B cell (primary cell): ENCODE measurements around the gene EIF2A. TPM values are rescaled to one million over a fixed set of nuclear protein-coding genes. Genes with fewer than 3 reads are reported as not detected.

Source experiments
- ATAC-seq: fragments of 200-7000 bp; cut with Tn5 transposase; one replicate; pipeline ENCODE4 v1.10.0; 2021; ENCODE audit warnings: low read depth, mild to moderate bottlenecking, moderate number of reproducible peaks, moderate library complexity
- CTCF ChIA-PET: fragments of 350-600 bp; sonication (Branson Sonifier 250); formaldehyde crosslinking; loops from one replicate; lab custom pipeline; 2021; ENCODE audit warnings: antibody characterized with exemption, inconsistent platforms; lab: Charles Lee
- POLR2A ChIA-PET: fragments of 350-600 bp; sonication (Branson Sonifier 250); formaldehyde crosslinking; loops from one replicate; lab custom pipeline; 2021; ENCODE audit warnings: antibody characterized with exemption; lab: Charles Lee
- DNase-seq: peaks from one replicate; pipeline ENCODE4 v3.0.0; 2013
- H2AFZ ChIP-seq: 2 replicates; pipeline ENCODE4 v1.6.1; 2012; ENCODE audit warnings: mild to moderate bottlenecking, low read depth, low read length; ENCODE audit not compliant: insufficient read depth, poor library complexity, severe bottlenecking
- H3K27ac ChIP-seq, 2 donors: 1 replicate in 1 of 2; 2 replicates in 1 of 2; pipeline ENCODE4 v1.5.1; 2012 to 2013; ENCODE audit warnings: low read length in 2 of 2, mild to moderate bottlenecking in 2 of 2, moderate library complexity in 1 of 2
- H3K27me3 ChIP-seq, 4 experiments: fragments of 200-600 bp in 1 of 4; sonication (generic) in 1 of 4; replicated peaks in 1 of 4; 1 replicate in 2 of 4; 2 replicates in 2 of 4; pipeline versions ENCODE4 v1.6.1 to v1.7.0; 2013 to 2016; ENCODE audit warnings: low read length in 3 of 4, mild to moderate bottlenecking in 2 of 4, mixed read lengths in 1 of 4, moderate library complexity in 1 of 4; ENCODE audit not compliant: insufficient read depth in 4 of 4, control insufficient read depth in 3 of 4; ENCODE audit errors: control extremely low read depth in 1 of 4
- H3K36me3 ChIP-seq, 2 experiments: replicated peaks in 1 of 2; 1 replicate in 1 of 2; 2 replicates in 1 of 2; pipeline versions ENCODE4 v1.6.1 to v1.7.1; 2013; ENCODE audit warnings: low read length in 1 of 2; ENCODE audit not compliant: insufficient read depth in 2 of 2, control insufficient read depth in 1 of 2; ENCODE audit errors: control extremely low read depth in 1 of 2, extremely low read depth in 1 of 2
- H3K4me1 ChIP-seq, 2 donors: fragments of 200-600 bp in 1 of 2; sonication (generic) in 1 of 2; 1 replicate in 1 of 2; 2 replicates in 1 of 2; pipeline versions ENCODE4 v1.5.1 to v1.6.1; 2013 to 2017; ENCODE audit warnings: low read length in 2 of 2; ENCODE audit not compliant: control insufficient read depth in 2 of 2, insufficient read depth in 2 of 2
- H3K4me2 ChIP-seq: replicated peaks from 2 replicates; pipeline ENCODE3; 2012; ENCODE audit warnings: mild to moderate bottlenecking, low read depth, low read length; ENCODE audit not compliant: poor library complexity, severe bottlenecking
- H3K4me3 ChIP-seq, 5 experiments: fragments of 200-600 bp in 1 of 5; sonication (generic) in 1 of 5; 1 replicate in 3 of 5; 2 replicates in 2 of 5; pipeline versions ENCODE4 v1.5.1 to v1.7.0; 2011 to 2016; ENCODE audit warnings: low read length in 4 of 5, mild to moderate bottlenecking in 4 of 5, low read depth in 2 of 5, control low read depth in 1 of 5, moderate library complexity in 1 of 5; ENCODE audit not compliant: insufficient read depth in 1 of 5; ENCODE audit errors: control extremely low read depth in 1 of 5, extremely low read depth in 1 of 5
- H3K79me2 ChIP-seq: fragments of 200-600 bp; sonication (generic); one replicate; pipeline ENCODE4 v1.6.0; 2016; ENCODE audit warnings: low read length; ENCODE audit not compliant: control insufficient read depth, insufficient read depth
- H3K9ac ChIP-seq: fragments of 200-600 bp; sonication (generic); 2 replicates; pipeline ENCODE4 v1.6.1; 2017; ENCODE audit warnings: mild to moderate bottlenecking, low read length, moderate library complexity
- H3K9me3 ChIP-seq, 3 donors: one replicate each; pipeline versions ENCODE4 v1.6.1 to v1.7.1; 2013; ENCODE audit warnings: low read length in 2 of 3; ENCODE audit not compliant: control insufficient read depth in 2 of 3, insufficient read depth in 1 of 3; ENCODE audit errors: control extremely low read depth in 1 of 3
- H4K20me1 ChIP-seq: 2 replicates; pipeline ENCODE4 v1.6.0; 2012; ENCODE audit warnings: mild to moderate bottlenecking, low read length; ENCODE audit not compliant: insufficient read depth, control insufficient read depth, poor library complexity, severe bottlenecking
- H3K27ac Mint-ChIP-seq: one replicate; pipeline ENCODE4 v1.8.0; 2021; ENCODE audit warnings: mixed read lengths
- H3K27me3 Mint-ChIP-seq: one replicate; pipeline ENCODE4 v1.8.0; 2021; ENCODE audit warnings: mixed read lengths
- H3K4me1 Mint-ChIP-seq: one replicate; pipeline ENCODE4 v1.8.0; 2021; ENCODE audit warnings: mixed read lengths
- H3K4me3 Mint-ChIP-seq: one replicate; pipeline ENCODE4 v1.8.0; 2021; ENCODE audit warnings: mixed read lengths
- H3K9me3 Mint-ChIP-seq: one replicate; pipeline ENCODE4 v1.8.0; 2022; ENCODE audit warnings: mixed read lengths; ENCODE audit not compliant: insufficient read depth
- EZH2 ChIP-seq: IDR thresholded peaks from 2 replicates; pipeline ENCODE4 v1.6.1; 2012; ENCODE audit warnings: borderline replicate concordance, low read depth, mild to moderate bottlenecking, moderate library complexity, low read length; ENCODE audit not compliant: insufficient read depth, poor library complexity, severe bottlenecking
- WGBS: methylation state at CpG from one replicate; pipeline ENCODE4 v1.1.5; 2013; ENCODE audit warnings: missing lambda C conversion rate; ENCODE audit not compliant: insufficient coverage; 5-methylcytosine and 5-hydroxymethylcytosine counted together
- intact Hi-C: fragments of 100-400 bp; cut with micrococcal nuclease; formaldehyde crosslinking; loops from one replicate; pipeline ENCODE4 v1.10.0; 2022
- polyA plus RNA-seq: library from polyadenylated mRNA; depleted of rRNA; stranded (reverse); fragments of >200 nt; gene quantifications from 2 replicates; pipeline ENCODE4 v1.2.3, GENCODE V29; 2012
- total RNA-seq, 2 donors: library from RNA; stranded (reverse); fragments of 120-200 nt in 1 of 2; gene quantifications; 1 replicate in 1 of 2; 2 replicates in 1 of 2; pipeline versions ENCODE4 v1.2.3 to v1.2.4, GENCODE V29; 2013 to 2022
- TF ChIP-seq, protein P1 (sequence below): fragments of 200-600 bp; IDR thresholded peaks from one replicate; pipeline ENCODE4 v1.8.0; 2022; ENCODE audit warnings: antibody characterized with exemption, mild to moderate bottlenecking

EIF2A gene
- total and polyA plus RNA-seq, 2 donors (not counting 1 experiment from before 2014, with no cell fraction given): 63.4 to 78.8 TPM

DNA sequence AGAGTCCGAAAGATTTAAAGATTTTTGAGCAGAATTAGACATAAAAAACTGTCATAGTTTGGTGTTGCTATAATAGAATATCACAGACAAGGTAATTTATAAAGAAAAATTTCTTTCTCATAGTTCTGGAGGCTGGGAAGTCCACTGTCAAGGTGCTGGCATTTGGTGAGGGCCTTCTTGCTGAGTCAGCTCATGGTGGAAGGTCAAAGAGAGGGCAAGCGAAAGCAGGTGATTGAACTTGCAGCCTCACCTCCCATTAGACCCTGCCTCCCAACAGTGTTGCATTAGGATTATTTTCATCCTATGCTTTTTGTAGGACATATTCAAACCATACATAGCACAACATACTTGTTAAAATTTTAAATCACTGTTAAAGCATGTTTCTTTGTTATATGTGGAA is 66.4 kb downstream of the EIF2A start:
- WGBS: no CpG with 5 or more reads among the region's 2 CpGs
- Histone ChIP-seq H3K9ac (no peak overlapping the region), H3K27me3 (no peaks in the 10 kb centered on the region), H3K4me1 (peaks cover 17 to 36% of the 10 kb centered on the region in 2 donors), H3K36me3 (peaks cover 0 to 17% of the 10 kb centered on the region in 2 experiments), H3K79me2 (peaks cover 83% of the 10 kb centered on the region), H3K9me3 (no peaks in the 10 kb centered on the region), H3K4me3 (no peak overlapping the region), H3K27ac (no peak overlapping the region), H2AFZ (no peak overlapping the region), H3K4me2 (no peak overlapping the region), H4K20me1 (peaks cover 78% of the 10 kb centered on the region)
- Mint-ChIP-seq H3K4me3 (no peak overlapping the region), H3K27me3 (no peaks in the 10 kb centered on the region), H3K4me1 (peaks cover 58% of the 10 kb centered on the region), H3K27ac (no peak overlapping the region), H3K9me3 (no peaks in the 10 kb centered on the region)
- no peak for TF ChIP-seq EZH2
- TF ChIP-seq, protein P1, sequence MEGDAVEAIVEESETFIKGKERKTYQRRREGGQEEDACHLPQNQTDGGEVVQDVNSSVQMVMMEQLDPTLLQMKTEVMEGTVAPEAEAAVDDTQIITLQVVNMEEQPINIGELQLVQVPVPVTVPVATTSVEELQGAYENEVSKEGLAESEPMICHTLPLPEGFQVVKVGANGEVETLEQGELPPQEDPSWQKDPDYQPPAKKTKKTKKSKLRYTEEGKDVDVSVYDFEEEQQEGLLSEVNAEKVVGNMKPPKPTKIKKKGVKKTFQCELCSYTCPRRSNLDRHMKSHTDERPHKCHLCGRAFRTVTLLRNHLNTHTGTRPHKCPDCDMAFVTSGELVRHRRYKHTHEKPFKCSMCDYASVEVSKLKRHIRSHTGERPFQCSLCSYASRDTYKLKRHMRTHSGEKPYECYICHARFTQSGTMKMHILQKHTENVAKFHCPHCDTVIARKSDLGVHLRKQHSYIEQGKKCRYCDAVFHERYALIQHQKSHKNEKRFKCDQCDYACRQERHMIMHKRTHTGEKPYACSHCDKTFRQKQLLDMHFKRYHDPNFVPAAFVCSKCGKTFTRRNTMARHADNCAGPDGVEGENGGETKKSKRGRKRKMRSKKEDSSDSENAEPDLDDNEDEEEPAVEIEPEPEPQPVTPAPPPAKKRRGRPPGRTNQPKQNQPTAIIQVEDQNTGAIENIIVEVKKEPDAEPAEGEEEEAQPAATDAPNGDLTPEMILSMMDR: no peak
- ChIA-PET POLR2A (no interaction called here), CTCF (no interaction called here)
- DNase-seq (no peak), ATAC-seq (no peak)
- intact Hi-C loops: no loop called here

DNA sequence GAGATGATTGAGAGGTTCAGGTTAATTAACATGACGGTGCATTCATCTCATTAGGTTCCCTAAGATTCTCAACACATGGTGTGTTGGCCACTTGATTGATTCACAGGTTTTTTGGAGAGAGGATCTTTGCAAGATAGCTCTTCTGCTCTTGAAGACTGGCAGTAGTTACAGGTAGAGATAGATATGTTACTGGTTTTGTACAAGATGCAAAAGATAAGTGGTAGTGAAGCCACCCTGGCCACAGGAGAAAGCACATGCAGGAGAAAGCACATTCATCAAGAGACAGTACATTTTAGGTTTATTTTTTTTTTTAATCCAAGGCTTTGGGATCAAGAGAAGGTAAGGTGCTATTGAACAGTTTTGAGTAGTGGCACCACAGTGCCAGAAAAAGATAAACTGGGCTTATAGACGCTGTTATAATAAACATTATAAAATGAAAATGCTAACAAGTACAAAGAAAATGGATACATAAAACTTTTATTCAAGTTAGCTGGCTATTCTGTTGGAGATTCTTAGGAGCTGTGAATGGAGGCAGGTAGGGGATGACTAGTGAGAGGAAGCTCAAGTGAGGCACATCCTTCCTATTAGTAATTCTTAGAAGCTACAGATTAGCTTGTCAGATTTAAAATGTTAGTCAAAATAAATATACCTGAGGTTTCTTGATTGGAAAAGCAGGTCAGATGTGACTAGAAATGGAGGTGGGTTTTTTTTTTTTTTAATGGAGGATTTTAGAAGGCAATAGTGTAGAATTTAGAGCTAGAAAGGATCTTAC is 67.3 kb downstream of the EIF2A start:
- intact Hi-C loops: no loop called here
- TF ChIP-seq EZH2: no peak
- TF ChIP-seq, protein P1: no peak
- Histone ChIP-seq H3K36me3 (peaks cover 0 to 22% of the 10 kb centered on the region in 2 experiments), H2AFZ (no peak overlapping the region), H3K4me1 (peaks cover 12 to 27% of the 10 kb centered on the region in 2 donors), H3K27me3 (no peaks in the 10 kb centered on the region), H3K9me3 (no peaks in the 10 kb centered on the region), H3K4me2 (no peak overlapping the region), H3K27ac (peak overlapping the region in 1 of 2 donors; percentile 46), H3K9ac (no peak overlapping the region), H4K20me1 (peaks cover 78% of the 10 kb centered on the region), H3K79me2 (peaks cover 83% of the 10 kb centered on the region), H3K4me3 (no peak overlapping the region)
- DNase-seq (no peak), ATAC-seq (no peak)
- CTCF ChIA-PET: interaction anchor here (0.7 to 0.9 kb wide), 2 partner anchors 8 to 64 kb away, joined by 4 to 5 read pairs; no protein-coding TSS in a partner anchor
- Mint-ChIP-seq H3K27ac (no peak overlapping the region), H3K9me3 (no peaks in the 10 kb centered on the region), H3K4me3 (no peak overlapping the region), H3K4me1 (peaks cover 59% of the 10 kb centered on the region), H3K27me3 (no peaks in the 10 kb centered on the region)
- POLR2A ChIA-PET: no interaction called here
- no CpG with 5 or more reads among the region's 2 CpGs for WGBS
